PC-9 (cell line): ENCODE results near the gene TMCO4. TPM values are rescaled to one million over a fixed set of nuclear protein-coding genes. Genes with fewer than 3 reads are reported as not detected.

Experiments used
- BruUV-seq: library from RNA; stranded (reverse); fragments of 400-500 nt; replicated peaks from 2 replicates; lab custom pipeline; 2021; lab: Mats Ljungman, UMichigan
- CTCF ChIA-PET: fragments of 300-600 bp; sonication (Branson Sonifier 250); formaldehyde crosslinking; loops from one replicate; lab custom pipeline; 2022; ENCODE audit warnings: antibody characterized with exemption; lab: Charles Lee
- POLR2A ChIA-PET: fragments of 300-600 bp; sonication (Branson Sonifier 250); formaldehyde crosslinking; loops from one replicate; lab custom pipeline; 2022; ENCODE audit warnings: antibody characterized with exemption; ENCODE audit not compliant: unreplicated experiment; lab: Charles Lee
- DNase-seq, 2 experiments: peaks; one replicate each; pipeline versions ENCODE4 v3.0.0 to v3.0.0-alpha.2; 2015 to 2022; ENCODE audit warnings: mixed read lengths in 1 of 2
- H2AFZ ChIP-seq: fragments of 200-600 bp; sonication (generic); 2 replicates; pipeline ENCODE4 v1.8.1; 2017; ENCODE audit warnings: antibody characterized with exemption
- H3F3A ChIP-seq: fragments of 200-600 bp; sonication (generic); 2 replicates; pipeline ENCODE4 v1.8.1; 2017; ENCODE audit warnings: antibody characterized with exemption, mild to moderate bottlenecking, low read depth; ENCODE audit not compliant: insufficient read depth
- H3K27ac ChIP-seq: fragments of 200-600 bp; sonication (generic); 2 replicates; pipeline ENCODE4 v1.6.1; 2016; ENCODE audit warnings: mixed run types
- H3K27me3 ChIP-seq: fragments of 200-600 bp; sonication (generic); 2 replicates; pipeline ENCODE4 v1.6.1; 2016; ENCODE audit warnings: low read depth, mixed run types; ENCODE audit not compliant: insufficient read depth
- H3K36me3 ChIP-seq: fragments of 200-600 bp; sonication (generic); 2 replicates; pipeline ENCODE4 v1.6.1; 2016; ENCODE audit warnings: low read depth, mixed run types
- H3K4me1 ChIP-seq: fragments of 200-600 bp; sonication (generic); replicated peaks from 2 replicates; pipeline ENCODE4 v1.6.1; 2016; ENCODE audit warnings: mixed run types; ENCODE audit not compliant: insufficient read depth
- H3K4me2 ChIP-seq: fragments of 200-600 bp; sonication (generic); 2 replicates; pipeline ENCODE4 v1.6.1; 2017; ENCODE audit warnings: mixed run types
- H3K4me3 ChIP-seq: fragments of 200-600 bp; sonication (generic); 2 replicates; pipeline ENCODE4 v1.6.1; 2016; ENCODE audit warnings: mixed run types
- H3K79me2 ChIP-seq: fragments of 200-600 bp; sonication (generic); 2 replicates; pipeline ENCODE4 v1.6.1; 2017; ENCODE audit warnings: low read depth, mixed run types
- H3K9me2 ChIP-seq: fragments of 200-600 bp; sonication (generic); 2 replicates; pipeline ENCODE4 v1.8.1; 2017; ENCODE audit warnings: mild to moderate bottlenecking; ENCODE audit not compliant: insufficient read depth
- H3K9me3 ChIP-seq: fragments of 200-600 bp; sonication (generic); 2 replicates; pipeline ENCODE4 v1.8.1; 2016; ENCODE audit warnings: low read depth; ENCODE audit not compliant: insufficient read depth
- H4K20me1 ChIP-seq: fragments of 200-600 bp; sonication (generic); 2 replicates; pipeline ENCODE4 v1.8.1; 2017; ENCODE audit not compliant: insufficient read depth
- CTCF ChIP-seq: fragments of 200-600 bp; sonication (generic); conservative IDR thresholded peaks from 2 replicates; pipeline ENCODE4 v1.6.1; 2017; ENCODE audit warnings: mixed run types, antibody characterized with exemption, mild to moderate bottlenecking, moderate library complexity
- EZH2 ChIP-seq: fragments of 200-600 bp; sonication (generic); IDR thresholded peaks from 2 replicates; pipeline ENCODE4 v1.8.0; 2017; ENCODE audit warnings: antibody characterized with exemption, low read depth
- intact Hi-C: fragments of 100-400 bp; cut with micrococcal nuclease; formaldehyde crosslinking; loops from one replicate; pipeline ENCODE4 v1.10.0; 2022; ENCODE audit not compliant: unreplicated experiment
- total RNA-seq: library from RNA; stranded (reverse); gene quantifications from 2 replicates; pipeline ENCODE4 v1.2.3, GENCODE V29; 2021

The TMCO4 gene
- total RNA-seq, 1 experiment from 2014 or later, result 22.6 TPM

GRCh38 chr1:19678931-19679453 is 120.7 kb downstream of the TMCO4 start:
- Histone ChIP-seq H3K79me2 (no peaks in the 10 kb centered on the region), H3K4me1 (no peaks in the 10 kb centered on the region), H3K9me3 (no peaks in the 10 kb centered on the region), H3K27me3 (no peaks in the 10 kb centered on the region), H3K27ac (no peak overlapping the region), H3K9me2 (no peaks in the 10 kb centered on the region), H3K4me2 (no peak overlapping the region), H3K4me3 (no peak overlapping the region), H4K20me1 (no peaks in the 10 kb centered on the region), H3K36me3 (no peaks in the 10 kb centered on the region), H2AFZ (no peak overlapping the region), H3F3A (no peaks in the 10 kb centered on the region)
- CTCF ChIA-PET, result no interaction called here
- DNase-seq, result no peak
- no TSS peak for BruUV-seq
- POLR2A ChIA-PET, result no interaction called here
- intact Hi-C loops, result no loop called here
- TF ChIP-seq CTCF (no peak), EZH2 (no peak)

DNA sequence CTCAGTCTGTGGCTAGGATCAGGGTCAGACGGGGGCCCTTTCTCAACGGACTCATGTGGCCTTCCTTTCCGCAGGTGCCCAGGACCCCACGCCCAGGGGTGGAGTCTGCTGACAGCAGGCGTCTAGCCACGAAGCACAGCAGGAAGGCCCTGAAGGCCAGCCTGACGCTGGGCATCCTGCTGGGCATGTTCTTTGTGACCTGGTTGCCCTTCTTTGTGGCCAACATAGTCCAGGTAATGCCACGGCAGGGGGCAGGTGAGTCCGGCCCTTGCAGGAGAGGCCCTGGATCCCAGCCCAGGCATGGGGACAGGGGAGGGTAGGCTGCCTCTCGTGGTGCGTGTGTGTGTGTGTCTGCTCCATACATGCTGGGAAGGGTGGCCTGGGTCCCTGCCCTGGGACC is 121.2 kb downstream of the TMCO4 start:
- TF ChIP-seq CTCF, result no peak
- TF ChIP-seq EZH2, result no peak
- Histone ChIP-seq H3K36me3 (no peaks in the 10 kb centered on the region), H3K79me2 (no peaks in the 10 kb centered on the region), H4K20me1 (no peaks in the 10 kb centered on the region), H2AFZ (no peak overlapping the region), H3K9me3 (no peaks in the 10 kb centered on the region), H3K27ac (no peak overlapping the region), H3K4me2 (no peak overlapping the region), H3K9me2 (no peaks in the 10 kb centered on the region), H3F3A (no peaks in the 10 kb centered on the region), H3K4me1 (no peaks in the 10 kb centered on the region), H3K4me3 (no peak overlapping the region), H3K27me3 (no peaks in the 10 kb centered on the region)
- intact Hi-C loops, result no loop called here
- ChIA-PET POLR2A (no interaction called here), CTCF (no interaction called here)
- DNase-seq, result no peak
- no TSS peak for BruUV-seq

- Histone ChIP-seq H3K9me2 (no peaks in the 10 kb centered on the region), H3K27me3 (no peaks in the 10 kb centered on the region), H3K27ac (no peak overlapping the region), H3K4me3 (no peak overlapping the region), H4K20me1 (no peaks in the 10 kb centered on the region), H3K9me3 (no peaks in the 10 kb centered on the region), H2AFZ (no peak overlapping the region), H3K4me1 (no peaks in the 10 kb centered on the region), H3K4me2 (no peak overlapping the region), H3F3A (no peaks in the 10 kb centered on the region), H3K79me2 (no peaks in the 10 kb centered on the region), H3K36me3 (no peaks in the 10 kb centered on the region)
- CTCF ChIA-PET, result no interaction called here
- intact Hi-C loops, result no loop called here
- DNase-seq, result peak in 1 of 2 experiments; percentile 28
- BruUV-seq, result no TSS peak
- POLR2A ChIA-PET, result no interaction called here
- TF ChIP-seq EZH2, result no peak
- no peak for TF ChIP-seq CTCF
These were observed 123.2 kb downstream of the TMCO4 start for GRCh38 chr1:19676438-19676922.
